Cardiac septum (tissue), 1 donor: ENCODE data around the gene TBC1D2. TPM values are rescaled to one million over a fixed set of nuclear protein-coding genes. Genes with fewer than 3 reads are reported as not detected.

ENCODE experiments used
- DNase-seq: peaks from one replicate; pipeline ENCODE4 v3.0.0-alpha.2; 2020; ENCODE audit warnings: low spot score
- intact Hi-C: fragments of 100-400 bp; cut with DNase I; formaldehyde crosslinking; loops from one replicate; pipeline ENCODE4 v1.14.0; 2022
- total RNA-seq: library from RNA; stranded (reverse); fragmentation: NEBNext Ultra II Directional; extraction: Animal tissue kit (Norgen Biotek cat#: 25700); gene quantifications from one replicate; pipeline ENCODE4 v1.2.1, GENCODE V29; 2021
- donor health status: DM: no; HTN: no; CAD: no.

TBC1D2 gene
- total RNA-seq, 1 donor from 2014 or later, result 2.0 TPM

DNA sequence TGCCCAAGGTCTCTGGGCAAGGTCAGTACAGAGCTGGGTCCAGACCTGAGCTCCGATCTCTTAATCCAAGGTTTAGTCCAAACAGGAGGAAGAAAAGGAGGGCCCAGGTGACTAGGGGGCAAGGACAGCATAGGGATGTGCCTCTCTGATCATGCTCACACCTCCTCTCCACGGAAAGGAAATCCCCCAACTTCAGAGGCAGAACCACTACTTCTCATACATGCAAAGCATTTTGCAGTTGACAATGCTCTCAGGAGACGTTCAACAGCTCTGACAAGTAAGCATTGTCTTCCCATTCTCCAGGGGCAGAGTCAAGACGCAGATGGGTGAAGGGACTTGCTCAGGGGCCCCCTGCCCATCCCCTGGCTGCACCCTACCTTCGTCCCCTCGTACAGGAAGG is 54.3 kb downstream of the TBC1D2 start:
- DNase-seq, result no peak
- intact Hi-C loops, result no loop called here

DNA sequence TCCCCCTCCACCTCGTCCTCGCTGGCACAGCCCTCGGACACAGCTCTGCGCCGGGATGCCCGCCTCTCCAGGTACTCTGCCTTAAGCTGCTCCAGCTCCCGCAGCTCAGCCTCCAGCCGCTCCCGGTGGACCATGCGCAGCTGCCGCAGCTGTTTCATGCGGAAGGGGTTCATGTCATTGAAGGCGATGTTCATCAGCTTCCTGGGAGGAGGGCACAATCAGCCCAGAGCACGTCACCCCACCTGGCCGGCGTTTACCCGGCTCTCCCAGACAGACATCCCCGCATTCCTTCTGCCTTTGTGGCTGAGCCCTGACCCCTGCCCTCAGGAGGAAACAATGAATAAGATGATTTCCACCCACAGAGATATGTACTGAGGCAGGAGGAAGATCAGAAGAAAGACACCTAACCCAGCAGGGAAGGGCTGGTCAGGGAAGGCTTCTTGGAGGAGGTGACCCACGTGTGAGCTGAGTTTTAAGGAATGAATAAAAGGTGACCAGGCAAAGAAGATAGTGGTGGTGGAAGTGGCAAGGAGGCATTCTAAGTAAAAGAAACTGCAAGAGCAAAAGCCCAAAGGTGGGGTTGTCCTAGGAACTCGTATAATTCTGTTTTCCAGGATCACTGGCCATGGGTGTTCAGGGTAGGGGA is 55.9 kb downstream of the TBC1D2 start:
- intact Hi-C loops, result no loop called here
- no peak for DNase-seq

- intact Hi-C loops, result no loop called here
Observed at GRCh38 chr9:98195671-98196070, 59.8 kb downstream of the TBC1D2 start.

GRCh38 chr9:98193336-98193944 is 62.0 kb downstream of the TBC1D2 start:
- intact Hi-C loops, result loop anchor here (5.0 kb wide), 1 partner anchor 271 kb away; the partner anchor contains the start of gene TRMO

More at GRCh38 chr9:98195671-98196070, 59.8 kb downstream of the TBC1D2 start:
- no peak for DNase-seq

GRCh38 chr9:98192503-98193335 is 62.7 kb downstream of the TBC1D2 start, which contains the start of gene CORO2A:
Gene CORO2A, minus strand, starts transcription at chr9:98192637. Its CDS starts 34,977 bp downstream, at chr9:98157660.
- intact Hi-C loops, result loop anchor here (5.0 kb wide), 1 partner anchor 270 kb away; the partner anchor contains the start of gene TRMO

More at GRCh38 chr9:98193336-98193944, 62.0 kb downstream of the TBC1D2 start:
- DNase-seq, result no peak

GRCh38 chr9:98191671-98192502 is 63.6 kb downstream of the TBC1D2 start:
- peak; percentile 81 for DNase-seq
- intact Hi-C loops, result loop anchor here (5.0 kb wide), 1 partner anchor 270 kb away; the partner anchor contains the start of gene TRMO

More at GRCh38 chr9:98192503-98193335, 62.7 kb downstream of the TBC1D2 start, which contains the start of gene CORO2A:
- peak; percentile 79 for DNase-seq

GRCh38 chr9:98191181-98191608 is 64.3 kb downstream of the TBC1D2 start:
- intact Hi-C loops, result loop anchor here (5.0 kb wide), 1 partner anchor 269 kb away; the partner anchor contains the start of gene TRMO
- DNase-seq, result no peak

GRCh38 chr9:98190757-98191105 is 64.7 kb downstream of the TBC1D2 start:
- intact Hi-C loops, result loop anchor here (5.0 kb wide), 1 partner anchor 268 kb away; the partner anchor contains the start of gene TRMO
- DNase-seq, result no peak

- DNase-seq, result no peak
- intact Hi-C loops, result no loop called here
Observed at GRCh38 chr9:98189412-98189811, 66.0 kb downstream of the TBC1D2 start.

DNA sequence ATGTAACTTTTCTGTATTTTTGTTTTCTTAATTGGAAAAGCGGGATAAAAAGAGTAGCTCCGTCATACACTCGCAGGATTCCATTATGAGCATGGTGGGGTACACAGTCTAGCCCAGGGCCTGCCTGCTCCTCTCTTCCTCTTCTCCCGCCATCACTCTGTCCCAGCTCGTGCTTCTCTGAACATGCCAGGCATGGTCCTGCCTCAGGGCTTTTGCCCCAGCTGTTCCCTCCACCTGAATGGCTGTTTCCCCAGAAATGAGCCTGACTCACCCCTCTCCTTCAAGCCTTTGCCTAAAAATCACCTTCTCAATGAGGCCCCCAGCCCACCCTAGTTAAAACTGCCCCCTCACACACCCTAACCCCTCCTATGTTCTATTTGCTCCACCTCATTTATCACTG is 67.5 kb downstream of the TBC1D2 start:
- DNase-seq, result no peak

DNA sequence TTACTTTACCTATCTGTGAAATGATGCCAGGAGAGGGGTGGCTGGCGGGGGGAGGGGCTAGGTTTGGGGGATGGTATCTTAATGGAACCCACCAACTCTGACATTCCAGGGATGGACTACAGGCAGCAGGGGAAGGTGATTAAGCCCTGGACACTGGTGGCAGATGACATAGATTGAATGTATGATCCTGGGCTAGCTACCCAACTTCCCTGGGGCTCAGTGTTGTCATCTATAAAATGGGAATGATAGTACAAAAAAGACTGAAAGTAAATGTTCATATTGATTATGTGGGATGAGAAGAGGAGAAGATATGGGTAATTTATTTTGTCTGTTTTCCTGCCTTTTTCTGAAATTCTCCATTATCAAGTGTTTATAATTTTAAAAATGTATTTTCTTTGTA is 69.2 kb downstream of the TBC1D2 start:
- intact Hi-C loops, result no loop called here
- no peak for DNase-seq

More for the DNA sequence above, 67.5 kb downstream of the TBC1D2 start:
- intact Hi-C loops, result no loop called here

DNA sequence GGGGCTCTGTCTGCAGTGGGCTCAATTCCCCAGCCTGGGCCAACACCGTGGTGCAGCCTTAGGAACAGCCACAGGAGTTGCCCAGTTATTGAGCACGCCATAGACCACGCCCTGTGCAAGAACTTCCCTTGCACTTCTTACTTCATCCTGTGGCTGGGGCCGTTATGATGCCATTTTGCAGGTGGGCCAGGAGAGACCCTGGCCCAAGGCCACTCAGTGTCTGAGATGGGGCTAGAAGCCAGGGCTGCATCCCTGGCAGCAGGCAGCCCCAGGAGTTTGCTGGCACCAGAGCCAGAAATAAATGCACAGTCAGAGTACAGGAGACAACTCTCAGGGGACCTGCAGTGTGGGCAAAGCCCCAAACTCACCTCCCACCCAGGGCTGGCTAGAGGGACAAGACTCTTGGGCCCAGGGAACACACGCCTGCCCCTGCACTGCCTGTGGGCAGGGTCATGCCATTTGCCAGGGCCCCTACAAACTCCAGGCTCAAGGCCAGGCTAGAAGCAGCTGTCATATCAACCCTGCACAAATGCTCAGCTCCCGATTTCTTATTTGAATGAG is 69.8 kb downstream of the TBC1D2 start:
- intact Hi-C loops, result no loop called here
- DNase-seq, result no peak

GRCh38 chr9:98185021-98185567 is 70.4 kb downstream of the TBC1D2 start:
- intact Hi-C loops, result no loop called here
- DNase-seq, result no peak

DNA sequence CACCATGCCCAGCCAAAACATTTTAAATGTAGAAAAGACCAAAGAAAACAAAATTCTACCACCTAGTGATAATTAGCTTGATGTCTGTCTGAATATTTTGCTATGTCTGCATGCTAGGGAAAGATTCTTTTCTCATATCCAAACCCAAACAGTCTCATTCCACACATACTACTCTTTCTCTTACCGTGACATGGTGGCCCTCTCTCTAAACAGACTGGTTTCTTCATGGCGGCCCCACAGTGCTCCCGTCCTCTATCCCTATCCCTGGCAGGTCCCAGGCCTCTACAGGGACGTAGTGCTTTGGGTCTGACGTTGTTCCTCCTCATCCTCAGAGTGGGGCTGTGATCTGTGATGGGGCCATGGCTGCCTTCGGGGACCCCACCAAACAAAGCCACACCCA is 71.1 kb downstream of the TBC1D2 start:
- no peak for DNase-seq
- intact Hi-C loops, result no loop called here

GRCh38 chr9:98182889-98183599 is 72.4 kb downstream of the TBC1D2 start:
- intact Hi-C loops, result no loop called here
- no peak for DNase-seq

- intact Hi-C loops, result no loop called here
- DNase-seq, result no peak
Observed at GRCh38 chr9:98182069-98182820, 73.2 kb downstream of the TBC1D2 start.

- no peak for DNase-seq
- intact Hi-C loops, result no loop called here
Observed at GRCh38 chr9:98181746-98182068, 73.7 kb downstream of the TBC1D2 start.
